MM.1S (cell line): ENCODE results near the gene NDUFA9.

Experiments
- DNase-seq: peaks from one replicate; pipeline ENCODE4 v3.0.0-alpha.2; 2015
- H2AFZ ChIP-seq: fragments of 300-600 bp; sonication (generic); 2 replicates; pipeline ENCODE4 v1.6.0; 2016; ENCODE audit warnings: antibody characterized with exemption, low read length
- H3F3A ChIP-seq: fragments of 300-600 bp; sonication (generic); 2 replicates; pipeline ENCODE4 v1.6.1; 2016; ENCODE audit warnings: mild to moderate bottlenecking, antibody characterized with exemption, low read length, moderate library complexity, mixed read lengths; ENCODE audit not compliant: insufficient read depth
- H3K27ac ChIP-seq: fragments of 300-600 bp; sonication (generic); 2 replicates; pipeline ENCODE4 v1.5.1; 2016; ENCODE audit warnings: mild to moderate bottlenecking, low read length
- H3K27me3 ChIP-seq: fragments of 300-600 bp; sonication (generic); replicated peaks from 2 replicates; pipeline ENCODE4 v1.6.0; 2016; ENCODE audit warnings: low read length; ENCODE audit not compliant: insufficient read depth
- H3K36me3 ChIP-seq: fragments of 300-600 bp; sonication (generic); replicated peaks from 2 replicates; pipeline ENCODE4 v1.6.1; 2016; ENCODE audit warnings: mild to moderate bottlenecking, low read length, mixed read lengths; ENCODE audit not compliant: insufficient read depth
- H3K4me1 ChIP-seq: fragments of 300-600 bp; sonication (generic); 2 replicates; pipeline ENCODE4 v1.6.1; 2016; ENCODE audit warnings: low read length, mixed read lengths
- H3K4me2 ChIP-seq: fragments of 300-600 bp; sonication (generic); 2 replicates; pipeline ENCODE4 v1.6.0; 2016; ENCODE audit warnings: low read depth, low read length
- H3K4me3 ChIP-seq: fragments of 300-600 bp; sonication (generic); 2 replicates; pipeline ENCODE4 v1.5.1; 2016; ENCODE audit warnings: low read length, mixed read lengths
- H3K79me2 ChIP-seq: fragments of 300-600 bp; sonication (generic); 2 replicates; pipeline ENCODE4 v1.6.1; 2016; ENCODE audit warnings: mixed run types, low read length, mixed read lengths
- H3K9ac ChIP-seq: fragments of 300-600 bp; sonication (generic); 2 replicates; pipeline ENCODE4 v1.6.1; 2016; ENCODE audit warnings: low read length, mixed read lengths
- H3K9me2 ChIP-seq: fragments of 300-600 bp; sonication (generic); replicated peaks from 2 replicates; pipeline ENCODE4 v1.6.1; 2016; ENCODE audit warnings: mild to moderate bottlenecking, low read length, mixed read lengths; ENCODE audit not compliant: insufficient read depth
- H3K9me3 ChIP-seq: fragments of 300-600 bp; sonication (generic); replicated peaks from 2 replicates; pipeline ENCODE4 v1.6.1; 2016; ENCODE audit warnings: mild to moderate bottlenecking, low read length, mixed read lengths; ENCODE audit not compliant: insufficient read depth
- H4K20me1 ChIP-seq: fragments of 300-600 bp; sonication (generic); 2 replicates; pipeline ENCODE4 v1.6.1; 2016; ENCODE audit warnings: mild to moderate bottlenecking, low read length, moderate library complexity, mixed read lengths; ENCODE audit not compliant: insufficient read depth
- EZH2 ChIP-seq: fragments of 300-600 bp; sonication (generic); optimal IDR thresholded peaks from 2 replicates; pipeline ENCODE3; 2017; ENCODE audit warnings: low read depth, mild to moderate bottlenecking, antibody characterized with exemption, low read length, mixed read lengths
- EZH2phosphoT487 ChIP-seq: fragments of 300-600 bp; sonication (generic); IDR thresholded peaks from 2 replicates; pipeline ENCODE4 v1.6.1; 2018; ENCODE audit warnings: antibody characterized with exemption, low read length
- TF ChIP-seq, protein P1 (sequence below): fragments of 300-600 bp; sonication (generic); IDR thresholded peaks from 2 replicates; pipeline ENCODE4 v1.5.1; 2016; ENCODE audit warnings: antibody characterized with exemption, low read length, mixed read lengths

NDUFA9 gene

GRCh38 chr12:4679711-4680110, 30.8 kb downstream of the NDUFA9 start:
- Histone ChIP-seq H3K9me2 (no peaks in the 10 kb centered on the region), H3K27me3 (no peaks in the 10 kb centered on the region), H3K27ac (no peak overlapping the region), H3K36me3 (no peaks in the 10 kb centered on the region; the same call in 1 of the 2 replicates), H3K4me3 (no peak overlapping the region), H3K4me2 (no peak overlapping the region), H3K79me2 (no peaks in the 10 kb centered on the region), H3K9ac (no peak overlapping the region), H4K20me1 (no peaks in the 10 kb centered on the region), H2AFZ (no peak overlapping the region), H3F3A (no peaks in the 10 kb centered on the region), H3K9me3 (no peaks in the 10 kb centered on the region), H3K4me1 (no peaks in the 10 kb centered on the region)
- TF ChIP-seq EZH2phosphoT487 (no peak), EZH2 (no peak)
- TF ChIP-seq, protein P1, sequence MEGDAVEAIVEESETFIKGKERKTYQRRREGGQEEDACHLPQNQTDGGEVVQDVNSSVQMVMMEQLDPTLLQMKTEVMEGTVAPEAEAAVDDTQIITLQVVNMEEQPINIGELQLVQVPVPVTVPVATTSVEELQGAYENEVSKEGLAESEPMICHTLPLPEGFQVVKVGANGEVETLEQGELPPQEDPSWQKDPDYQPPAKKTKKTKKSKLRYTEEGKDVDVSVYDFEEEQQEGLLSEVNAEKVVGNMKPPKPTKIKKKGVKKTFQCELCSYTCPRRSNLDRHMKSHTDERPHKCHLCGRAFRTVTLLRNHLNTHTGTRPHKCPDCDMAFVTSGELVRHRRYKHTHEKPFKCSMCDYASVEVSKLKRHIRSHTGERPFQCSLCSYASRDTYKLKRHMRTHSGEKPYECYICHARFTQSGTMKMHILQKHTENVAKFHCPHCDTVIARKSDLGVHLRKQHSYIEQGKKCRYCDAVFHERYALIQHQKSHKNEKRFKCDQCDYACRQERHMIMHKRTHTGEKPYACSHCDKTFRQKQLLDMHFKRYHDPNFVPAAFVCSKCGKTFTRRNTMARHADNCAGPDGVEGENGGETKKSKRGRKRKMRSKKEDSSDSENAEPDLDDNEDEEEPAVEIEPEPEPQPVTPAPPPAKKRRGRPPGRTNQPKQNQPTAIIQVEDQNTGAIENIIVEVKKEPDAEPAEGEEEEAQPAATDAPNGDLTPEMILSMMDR = no peak
- no peak for DNase-seq

DNA sequence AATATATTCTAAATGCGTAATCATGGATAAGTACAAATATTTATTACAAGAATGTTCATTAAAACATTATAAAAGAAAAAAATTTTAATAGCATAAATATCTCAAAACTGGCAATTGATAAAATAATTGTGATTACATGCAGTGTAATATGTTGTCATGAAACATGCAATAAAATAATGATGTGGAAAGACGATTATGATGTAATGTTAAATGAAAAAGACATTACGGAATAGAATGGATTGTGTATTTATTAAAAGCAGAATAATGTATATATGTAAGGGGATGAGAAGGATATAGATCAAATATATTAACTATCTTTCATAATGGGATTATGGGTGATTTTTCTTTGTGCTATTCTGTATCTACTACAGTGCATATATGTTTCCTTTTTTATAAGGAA, 32.8 kb downstream of the NDUFA9 start:
- H3K36me3 ChIP-seq = no peaks in the 10 kb centered on the region; the same call in 1 of the 2 replicates
- no peak overlapping the region for H3K27ac ChIP-seq

GRCh38 chr12:4685317-4685716, 36.4 kb downstream of the NDUFA9 start:
- no peaks in the 10 kb centered on the region; the same call in 1 of the 2 replicates for H3K36me3 ChIP-seq
- no peaks in the 10 kb centered on the region for H3K4me1 ChIP-seq
- H3K27me3 ChIP-seq = no peaks in the 10 kb centered on the region
- H4K20me1 ChIP-seq = no peaks in the 10 kb centered on the region
- H3K4me2 ChIP-seq = no peak overlapping the region
- no peaks in the 10 kb centered on the region for H3K79me2 ChIP-seq
- H3K9ac ChIP-seq = no peak overlapping the region
- TF ChIP-seq EZH2 = no peak
- H3K27ac ChIP-seq = no peak overlapping the region
- DNase-seq = no peak
- H3K9me2 ChIP-seq = no peaks in the 10 kb centered on the region
- no peaks in the 10 kb centered on the region for H3K9me3 ChIP-seq
- H3K4me3 ChIP-seq = no peak overlapping the region
- no peaks in the 10 kb centered on the region for H3F3A ChIP-seq
- no peak overlapping the region for H2AFZ ChIP-seq

More for the DNA sequence above, 32.8 kb downstream of the NDUFA9 start:
- no peak overlapping the region for H2AFZ ChIP-seq
- no peak overlapping the region for H3K4me3 ChIP-seq
- H4K20me1 ChIP-seq = no peaks in the 10 kb centered on the region
- no peaks in the 10 kb centered on the region for H3F3A ChIP-seq
- H3K4me1 ChIP-seq = no peaks in the 10 kb centered on the region
- no peaks in the 10 kb centered on the region for H3K9me2 ChIP-seq
- DNase-seq = no peak
- no peaks in the 10 kb centered on the region for H3K9me3 ChIP-seq
- TF ChIP-seq, protein P1 = no peak
- TF ChIP-seq EZH2 = no peak
- no peak for TF ChIP-seq EZH2phosphoT487
- H3K79me2 ChIP-seq = no peaks in the 10 kb centered on the region
- no peak overlapping the region for H3K4me2 ChIP-seq
- no peak overlapping the region for H3K9ac ChIP-seq
- H3K27me3 ChIP-seq = no peaks in the 10 kb centered on the region

- H3K9ac ChIP-seq = no peak overlapping the region
- no peaks in the 10 kb centered on the region for H3K9me3 ChIP-seq
- no peaks in the 10 kb centered on the region for H3K4me1 ChIP-seq
- no peak overlapping the region for H3K4me3 ChIP-seq
- H3K36me3 ChIP-seq = no peaks in the 10 kb centered on the region
- no peaks in the 10 kb centered on the region for H3F3A ChIP-seq
- H4K20me1 ChIP-seq = no peaks in the 10 kb centered on the region
- no peak for DNase-seq
- H3K27ac ChIP-seq = no peak overlapping the region
- H3K9me2 ChIP-seq = no peaks in the 10 kb centered on the region
- TF ChIP-seq EZH2phosphoT487 = no peak
- TF ChIP-seq EZH2 = no peak
- TF ChIP-seq, protein P1 = no peak
- H3K27me3 ChIP-seq = no peaks in the 10 kb centered on the region
- H2AFZ ChIP-seq = no peak overlapping the region
- no peaks in the 10 kb centered on the region for H3K79me2 ChIP-seq
- no peak overlapping the region for H3K4me2 ChIP-seq
Observed at GRCh38 chr12:4690760-4691159, 41.8 kb downstream of the NDUFA9 start.
